Mammary epithelial cell (primary cell): ENCODE measurements around the gene CCL28.

Experiments used
- CTCF ChIP-seq, 2 donors: IDR thresholded peaks in 1 of 2; conservative IDR thresholded peaks in 1 of 2; 2 replicates each; pipeline ENCODE4 v1.5.1; 2011 to 2012; ENCODE audit warnings: inconsistent platforms in 2 of 2, low read length in 2 of 2, mild to moderate bottlenecking in 2 of 2, control low read depth in 1 of 2, low read depth in 1 of 2; ENCODE audit not compliant: insufficient read depth in 1 of 2; ENCODE audit errors: extremely low read depth in 1 of 2
- EZH2 ChIP-seq: IDR thresholded peaks from 2 replicates; pipeline ENCODE4 v1.6.1; 2012; ENCODE audit warnings: low read length, inconsistent platforms, borderline replicate concordance

- TF ChIP-seq CTCF (conservative IDR thresholded peaks at IDR 0.05 in 1 of 2, IDR thresholded peaks at IDR 0.05 in 1 of 2; ENCODE audit: extremely low read depth in 1 of 2, insufficient read depth in 1 of 2, low read depth in 1 of 2, low read length in 2 of 2) (no peak), EZH2 (no peak)
These were observed 41.8 kb downstream of the CCL28 start for GRCh38 chr5:43370352-43370751.
